GM20000 (cell line): ENCODE results near the gene DNAL4.

Experiments
- DNase-seq: peaks from one replicate; pipeline ENCODE4 v3.0.0; 2012; ENCODE audit warnings: low spot score
- CTCF ChIP-seq: IDR thresholded peaks from 2 replicates; pipeline ENCODE4 v1.5.1; 2012; ENCODE audit warnings: mild to moderate bottlenecking, control low read depth; ENCODE audit errors: extremely low read depth, missing control alignments

The DNAL4 gene

DNA sequence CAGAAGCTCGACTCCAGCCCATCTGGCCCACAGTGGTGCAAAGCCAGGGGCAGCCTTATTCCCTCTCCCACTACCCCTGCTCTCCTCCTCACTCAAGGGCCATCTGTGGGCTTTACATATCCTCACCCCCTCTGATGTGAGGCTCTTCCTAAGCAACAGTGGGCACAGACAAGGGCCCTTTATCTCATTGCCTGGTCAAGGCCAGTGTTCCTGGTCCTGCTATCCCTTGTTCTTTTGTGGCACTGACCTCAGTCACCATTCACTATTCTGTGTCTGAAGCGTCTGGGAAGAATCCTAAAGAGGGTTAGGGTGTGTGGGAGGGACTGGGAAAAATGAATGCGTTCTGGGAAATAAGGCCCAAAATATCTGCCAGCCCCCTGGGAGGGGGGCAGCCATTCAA is 7.3 kb downstream of the DNAL4 start:
- no peak for TF ChIP-seq CTCF
- no peak for DNase-seq

GRCh38 chr22:38784856-38785255 is 9.1 kb downstream of the DNAL4 start:
- no peak for DNase-seq
- no peak for TF ChIP-seq CTCF

DNA sequence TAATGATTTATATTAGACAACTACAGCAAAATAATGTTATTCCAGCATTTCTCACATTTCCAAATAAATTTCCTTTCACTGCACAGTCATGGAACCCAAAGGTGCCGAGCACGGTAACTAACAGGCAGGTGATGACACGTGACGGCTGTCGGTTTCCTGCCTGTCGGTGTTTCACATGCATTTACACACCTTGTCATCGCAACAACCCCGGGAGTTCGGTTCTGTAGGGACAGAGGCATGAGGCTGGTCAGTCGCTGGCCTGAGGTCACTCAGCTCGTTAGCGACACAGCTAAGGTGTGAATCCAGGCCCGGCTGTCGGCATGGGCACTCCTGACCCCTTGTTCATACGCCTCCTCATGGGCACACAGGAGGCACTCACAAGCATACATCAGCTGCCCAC is 9.9 kb downstream of the DNAL4 start:
- no peak for TF ChIP-seq CTCF
- DNase-seq: no peak

- TF ChIP-seq CTCF: no peak
- no peak for DNase-seq
These were observed 10.8 kb downstream of the DNAL4 start for GRCh38 chr22:38783095-38783615.

DNA sequence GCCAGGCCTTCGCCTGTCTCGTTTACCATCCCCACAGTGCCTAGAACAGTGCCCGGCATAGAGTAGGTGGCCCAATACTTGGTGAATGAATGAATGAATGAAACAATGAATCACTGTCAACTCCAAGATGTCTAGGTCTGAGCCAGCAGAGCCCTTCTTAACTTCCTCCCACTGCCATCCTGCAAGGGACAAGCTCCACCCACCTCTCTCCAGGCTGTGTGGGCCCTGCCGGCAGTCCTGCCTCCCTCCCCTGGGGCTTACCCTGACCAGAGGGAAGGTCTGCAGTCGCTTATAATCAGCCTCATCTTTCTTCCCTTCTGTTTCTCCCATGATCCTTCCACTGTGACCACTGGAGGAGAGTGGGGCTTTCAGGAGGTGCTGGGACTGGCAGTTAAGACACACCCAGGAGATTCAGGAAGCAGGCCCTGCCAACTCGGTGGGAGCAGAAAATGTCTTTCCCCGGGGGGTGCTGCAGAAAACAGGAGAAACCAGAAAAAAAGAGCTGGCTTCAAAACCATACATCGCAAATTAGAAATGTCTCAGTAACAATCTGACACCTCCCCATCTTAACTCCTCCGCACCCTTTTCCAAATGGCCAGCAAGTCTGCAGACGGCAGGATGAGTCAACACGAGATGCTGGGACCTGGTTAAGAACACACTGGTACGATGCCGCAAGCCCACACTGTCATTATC is 11.4 kb downstream of the DNAL4 start:
- no peak for TF ChIP-seq CTCF
- DNase-seq: no peak

GRCh38 chr22:38781033-38781432 is 12.9 kb downstream of the DNAL4 start:
- DNase-seq: no peak
- TF ChIP-seq CTCF: no peak

DNA sequence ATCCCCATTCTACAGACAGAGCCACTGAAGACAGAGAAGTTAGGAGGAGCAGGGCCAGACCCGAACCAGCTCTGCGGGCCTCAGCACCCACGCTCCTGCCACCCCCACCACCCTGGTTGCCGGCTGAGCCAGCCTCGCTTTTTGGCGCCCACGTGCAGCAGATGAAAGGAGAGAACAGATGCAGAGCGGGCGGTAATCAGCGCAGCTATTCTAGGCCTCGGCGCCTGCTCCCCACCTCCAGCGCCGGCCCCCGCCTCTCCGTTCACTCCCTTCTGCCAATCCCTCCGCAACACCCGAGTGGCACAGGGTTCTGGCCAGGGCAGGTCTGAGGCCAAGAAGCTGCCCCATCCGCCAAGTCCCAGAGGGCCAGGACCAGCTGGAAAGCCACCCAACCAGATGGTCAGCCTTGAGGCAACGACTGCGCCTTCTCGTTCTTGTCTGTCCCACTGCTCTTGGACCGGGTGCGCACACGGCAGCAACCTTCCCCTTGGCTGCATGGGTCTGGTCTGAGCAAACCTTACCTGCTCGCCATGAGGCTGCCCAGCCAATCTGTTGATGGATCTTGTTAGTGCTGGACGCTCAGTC is 16.8 kb downstream of the DNAL4 start:
- no peak for DNase-seq
- TF ChIP-seq CTCF: no peak
